HEK293T (cell line): ENCODE measurements around the gene EML3.

Experiments
- BHLHE40 ChIP-seq: fragments of 450-650 bp; IDR thresholded peaks from 2 replicates; pipeline ENCODE4 v1.6.1; 2016; ENCODE audit warnings: mild to moderate bottlenecking, moderate library complexity, borderline replicate concordance
- FOXA1 ChIP-seq: fragments of 450-650 bp; IDR thresholded peaks from 2 replicates; pipeline ENCODE4 v1.6.1; 2016; ENCODE audit warnings: mild to moderate bottlenecking
- FOXK2 ChIP-seq: fragments of 450-650 bp; IDR thresholded peaks from 2 replicates; pipeline ENCODE4 v1.6.1; 2016; ENCODE audit warnings: mild to moderate bottlenecking
- NFRKB ChIP-seq: fragments of 450-650 bp; IDR thresholded peaks from 2 replicates; pipeline ENCODE4 v1.6.1; 2016; ENCODE audit warnings: mild to moderate bottlenecking, moderate library complexity
- SUZ12 ChIP-seq: fragments of 450-650 bp; IDR thresholded peaks from 2 replicates; pipeline ENCODE4 v1.6.1; 2016; ENCODE audit warnings: mild to moderate bottlenecking
- TARDBP ChIP-seq: fragments of 450-650 bp; IDR thresholded peaks from 2 replicates; pipeline ENCODE4 v1.6.1; 2016
- TF ChIP-seq, protein P1 (sequence below): fragments of 450-650 bp; IDR thresholded peaks from 2 replicates; pipeline ENCODE4 v1.6.1; 2016

DNA sequence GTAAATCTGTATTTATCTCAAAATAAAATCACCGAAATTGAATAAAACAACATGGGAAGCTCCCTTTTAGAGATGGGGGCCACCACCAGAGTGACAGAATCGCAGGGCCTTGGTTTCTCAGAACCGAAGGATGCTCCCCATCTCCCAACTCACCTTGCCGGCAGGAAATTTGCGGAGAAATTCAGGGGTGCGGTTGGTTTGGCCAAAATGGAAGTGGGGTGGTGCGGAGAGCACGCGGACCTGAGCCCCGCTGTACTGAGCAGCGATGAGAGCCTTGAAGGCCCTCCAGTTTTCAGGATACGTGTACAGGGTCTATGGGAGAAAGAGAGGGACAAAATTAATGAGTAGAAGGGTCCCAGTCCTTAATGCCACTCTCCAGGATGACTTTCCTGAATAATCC is 40.1 kb downstream of the EML3 start:
- TF ChIP-seq TARDBP (no peak), BHLHE40 (no peak), FOXK2 (no peak), NFRKB (no peak), SUZ12 (no peak), FOXA1 (no peak)
- TF ChIP-seq, protein P1, sequence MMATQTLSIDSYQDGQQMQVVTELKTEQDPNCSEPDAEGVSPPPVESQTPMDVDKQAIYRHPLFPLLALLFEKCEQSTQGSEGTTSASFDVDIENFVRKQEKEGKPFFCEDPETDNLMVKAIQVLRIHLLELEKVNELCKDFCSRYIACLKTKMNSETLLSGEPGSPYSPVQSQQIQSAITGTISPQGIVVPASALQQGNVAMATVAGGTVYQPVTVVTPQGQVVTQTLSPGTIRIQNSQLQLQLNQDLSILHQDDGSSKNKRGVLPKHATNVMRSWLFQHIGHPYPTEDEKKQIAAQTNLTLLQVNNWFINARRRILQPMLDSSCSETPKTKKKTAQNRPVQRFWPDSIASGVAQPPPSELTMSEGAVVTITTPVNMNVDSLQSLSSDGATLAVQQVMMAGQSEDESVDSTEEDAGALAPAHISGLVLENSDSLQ = no peak
